Measurements from ENCODE around the gene IMPA2.
"Not testable (repeated sequence)": the region's sequence is repeated elsewhere in the genome, so short reads cannot be mapped to it uniquely, and the experiment has no call there.

The IMPA2 gene

GRCh38 chr18:12030670-12031069 is 49.4 kb downstream of the IMPA2 start:
- no peak for DNase-seq

- DNase-seq, result no peak
Observed at GRCh38 chr18:12031181-12031580, 49.9 kb downstream of the IMPA2 start.

- DNase-seq, result no peak
Observed at GRCh38 chr18:12031846-12032245, 50.5 kb downstream of the IMPA2 start.

- DNase-seq, result no peak
Observed at GRCh38 chr18:12032786-12033642, 51.7 kb downstream of the IMPA2 start.

GRCh38 chr18:12033643-12034025 is 52.3 kb downstream of the IMPA2 start:
- DNase-seq, result no peak

- DNase-seq, result no peak
Observed at GRCh38 chr18:12034241-12035100, 53.2 kb downstream of the IMPA2 start.

- DNase-seq, result no peak
Observed at GRCh38 chr18:12035481-12035880, 54.2 kb downstream of the IMPA2 start.

- no peak for DNase-seq
Observed at GRCh38 chr18:12036201-12036751, 55.0 kb downstream of the IMPA2 start.

GRCh38 chr18:12038082-12038638 is 56.9 kb downstream of the IMPA2 start:
- no peak for DNase-seq

- DNase-seq, result no peak
Observed at GRCh38 chr18:12038639-12039539, 57.6 kb downstream of the IMPA2 start.

GRCh38 chr18:12039540-12039930 is 58.2 kb downstream of the IMPA2 start:
- DNase-seq, result not testable (repeated sequence)

GRCh38 chr18:12041561-12041960 is 60.3 kb downstream of the IMPA2 start:
- DNase-seq, result no peak

- DNase-seq, result no peak
Observed at GRCh38 chr18:12043811-12044210, 62.5 kb downstream of the IMPA2 start.

- no peak for DNase-seq
Observed at GRCh38 chr18:12044591-12044990, 63.3 kb downstream of the IMPA2 start.

- no peak for DNase-seq
Observed at GRCh38 chr18:12046046-12046750, 64.9 kb downstream of the IMPA2 start.

- no peak for DNase-seq
Observed at GRCh38 chr18:12046751-12047335, 65.5 kb downstream of the IMPA2 start.

GRCh38 chr18:12048010-12048826 is 66.9 kb downstream of the IMPA2 start:
- DNase-seq, result no peak

- DNase-seq, result no peak
Observed at GRCh38 chr18:12048827-12049175, 67.5 kb downstream of the IMPA2 start.

- peak; percentile 49 for DNase-seq
Observed at GRCh38 chr18:12049978-12050811, 68.9 kb downstream of the IMPA2 start.
